ENCODE measurements around the gene NAT8.

DNA sequence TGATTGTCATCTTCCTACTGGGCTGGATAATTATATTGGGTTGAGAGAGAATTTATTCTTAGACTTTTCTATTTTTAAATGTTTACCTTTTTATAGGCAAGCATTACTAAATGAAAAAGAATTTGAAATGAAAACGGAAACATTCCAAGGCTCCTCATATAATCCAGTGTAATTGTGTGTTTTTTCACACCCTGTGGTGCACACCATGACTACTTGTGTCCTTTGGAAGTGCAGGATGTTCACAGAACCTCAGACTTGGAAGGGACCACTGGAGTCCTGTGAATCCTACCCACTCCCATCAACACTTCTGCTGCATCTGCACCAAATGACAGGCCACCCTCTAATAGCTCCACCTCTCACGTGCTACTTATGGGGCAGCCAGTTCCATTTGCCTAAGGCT is 48.0 kb downstream of the NAT8 start:
- TF ChIP-seq ELF4 (IDR thresholded peaks at IDR 0.05) (no peak), BHLHE40 (IDR thresholded peaks at IDR 0.05; ENCODE audit: borderline replicate concordance) (no peak), HDGF (IDR thresholded peaks at IDR 0.05; ENCODE audit: borderline replicate concordance) (no peak)
